Osteoblast (primary cell): ENCODE data around the gene MMS19. TPM values are rescaled to one million over a fixed set of nuclear protein-coding genes. Genes with fewer than 3 reads are reported as not detected.

Source experiments
- DNase-seq: peaks from one replicate; pipeline ENCODE4 v3.0.0; 2011; ENCODE audit warnings: low spot score, mixed read lengths; ENCODE audit not compliant: insufficient read length; ENCODE audit errors: missing footprints
- H2AFZ ChIP-seq: 2 replicates; pipeline ENCODE4 v1.6.0; 2011; ENCODE audit warnings: mild to moderate bottlenecking, low read length
- H3K27ac ChIP-seq: 2 replicates; pipeline ENCODE4 v1.5.1; 2011; ENCODE audit warnings: mild to moderate bottlenecking, low read depth, low read length, moderate library complexity
- H3K27me3 ChIP-seq: 2 replicates; pipeline ENCODE4 v1.6.0; 2012; ENCODE audit warnings: mild to moderate bottlenecking, control low read depth, inconsistent platforms, low read length, moderate library complexity; ENCODE audit not compliant: insufficient read depth
- H3K36me3 ChIP-seq: 2 replicates; pipeline ENCODE4 v1.5.1; 2011; ENCODE audit warnings: mild to moderate bottlenecking, low read length, control low read depth, moderate library complexity; ENCODE audit not compliant: insufficient read depth
- H3K4me1 ChIP-seq: 2 replicates; pipeline ENCODE4 v1.5.1; 2011; ENCODE audit warnings: mild to moderate bottlenecking, low read length, control low read depth, moderate library complexity; ENCODE audit not compliant: insufficient read depth
- H3K4me2 ChIP-seq: 2 replicates; pipeline ENCODE4 v1.6.0; 2011; ENCODE audit warnings: mild to moderate bottlenecking, low read length; ENCODE audit not compliant: insufficient read depth
- H3K4me3 ChIP-seq: fragments of 200-600 bp; sonication (generic); 3 replicates; pipeline ENCODE4 v1.5.1; 2012; ENCODE audit warnings: mild to moderate bottlenecking, low read length, inconsistent platforms; ENCODE audit not compliant: insufficient read depth
- H3K79me2 ChIP-seq: 2 replicates; pipeline ENCODE4 v1.6.0; 2012; ENCODE audit warnings: mild to moderate bottlenecking, low read length, control low read depth, inconsistent platforms; ENCODE audit not compliant: insufficient read depth
- H3K9me3 ChIP-seq: 2 replicates; pipeline ENCODE4 v1.5.1; 2011; ENCODE audit warnings: low read depth, low read length, control low read depth
- H4K20me1 ChIP-seq: 2 replicates; pipeline ENCODE4 v1.6.0; 2012; ENCODE audit warnings: mild to moderate bottlenecking, low read length, control low read depth; ENCODE audit not compliant: insufficient read depth
- CTCF ChIP-seq: IDR thresholded peaks from 2 replicates; pipeline ENCODE4 v1.5.1; 2011; ENCODE audit warnings: mild to moderate bottlenecking, low read depth, low read length, moderate library complexity; ENCODE audit errors: extremely low read depth
- total RNA-seq: library from RNA; depleted of rRNA; stranded (reverse); fragments of >200 nt; gene quantifications from 2 replicates; pipeline ENCODE4 v1.2.3, GENCODE V29; 2012

Gene MMS19
- total RNA-seq, 1 donor = 63.0 TPM

- peaks cover 85% of the 10 kb centered on the region for H3K79me2 ChIP-seq
- H3K27ac ChIP-seq = peak overlapping the region; percentile 49
- H3K36me3 ChIP-seq = peaks cover 3% of the 10 kb centered on the region
- H3K4me2 ChIP-seq = peak overlapping the region; percentile 83
- H3K27me3 ChIP-seq = no peaks in the 10 kb centered on the region
- H3K4me3 ChIP-seq = peak overlapping the region; percentile 99
- TF ChIP-seq CTCF = no peak
- no peaks in the 10 kb centered on the region for H3K9me3 ChIP-seq
- H3K4me1 ChIP-seq = peaks cover 24% of the 10 kb centered on the region
- DNase-seq = peak; percentile 87
- peak overlapping the region; percentile 82 for H2AFZ ChIP-seq
- peaks cover 53% of the 10 kb centered on the region for H4K20me1 ChIP-seq
These were observed 1.5 kb upstream of the MMS19 start for GRCh38 chr10:97499561-97500296.

GRCh38 chr10:97498841-97499560, 779 bp upstream of the MMS19 start, which contains the start of gene UBTD1:
TSS of gene UBTD1 (plus strand) at chr10:97498924. CDS start at chr10:97499204, 280 bp downstream.
- Histone ChIP-seq H3K4me1 (peaks cover 30% of the 10 kb centered on the region), H4K20me1 (peaks cover 48% of the 10 kb centered on the region), H3K4me3 (peak within 1 kb of the TSS; percentile 99), H3K79me2 (peaks cover 85% of the 10 kb centered on the region), H3K27ac (peak within 1 kb of the TSS; percentile 92), H2AFZ (peak within 1 kb of the TSS; percentile 86), H3K9me3 (no peaks in the 10 kb centered on the region), H3K4me2 (peak within 1 kb of the TSS; percentile 88), H3K27me3 (no peaks in the 10 kb centered on the region), H3K36me3 (peaks cover 3% of the 10 kb centered on the region)
- no peak for TF ChIP-seq CTCF
- DNase-seq = peak; percentile 93

GRCh38 chr10:97497572-97498075, 598 bp downstream of the MMS19 start:
- Histone ChIP-seq H3K27me3 (no peaks in the 10 kb centered on the region), H4K20me1 (peaks cover 37% of the 10 kb centered on the region), H3K4me2 (peak overlapping the region; percentile 88), H3K4me3 (peak overlapping the region; percentile 99), H3K4me1 (peaks cover 31% of the 10 kb centered on the region), H3K79me2 (peaks cover 86% of the 10 kb centered on the region), H2AFZ (peak overlapping the region; percentile 86), H3K36me3 (peaks cover 3% of the 10 kb centered on the region), H3K9me3 (no peaks in the 10 kb centered on the region), H3K27ac (peak overlapping the region; percentile 92)
- no peak for TF ChIP-seq CTCF
- DNase-seq = peak; percentile 97
